CD14-positive monocyte (primary cell): ENCODE data around the gene ARHGAP35. TPM values are rescaled to one million over a fixed set of nuclear protein-coding genes. Genes with fewer than 3 reads are reported as not detected.
"Not testable (repeated sequence)": the region's sequence is repeated elsewhere in the genome, so short reads cannot be mapped to it uniquely, and the experiment has no call there.

Experiments used
- DNase-seq, 3 donors: peaks; one replicate each; pipeline ENCODE4 v3.0.0-alpha.2; 2011 to 2022
- H2AFZ ChIP-seq: 2 replicates; pipeline ENCODE4 v1.6.0; 2012; ENCODE audit warnings: mild to moderate bottlenecking, low read depth, low read length, inconsistent platforms; ENCODE audit not compliant: insufficient read depth, poor library complexity, severe bottlenecking
- H3K27ac ChIP-seq, 2 donors: 1 replicate in 1 of 2; 2 replicates in 1 of 2; pipeline ENCODE4 v1.5.1; 2012 to 2013; ENCODE audit warnings: low read length in 2 of 2, control low read depth in 1 of 2, inconsistent platforms in 1 of 2, low read depth in 1 of 2, mild to moderate bottlenecking in 1 of 2
- H3K27me3 ChIP-seq, 2 donors: one replicate each; pipeline versions ENCODE4 v1.6.0 to v1.6.1; 2011 to 2013; ENCODE audit warnings: low read length in 2 of 2; ENCODE audit not compliant: control insufficient read depth in 2 of 2, insufficient read depth in 2 of 2
- H3K36me3 ChIP-seq, 2 donors: replicated peaks in 1 of 2; 1 replicate in 1 of 2; 2 replicates in 1 of 2; pipeline versions ENCODE4 v1.5.1 to v1.6.1; 2012 to 2013; ENCODE audit warnings: low read length in 2 of 2, control low read depth in 1 of 2, inconsistent platforms in 1 of 2, mild to moderate bottlenecking in 1 of 2; ENCODE audit not compliant: insufficient read depth in 2 of 2, control insufficient read depth in 1 of 2
- H3K4me1 ChIP-seq, 2 donors: 1 replicate in 1 of 2; 2 replicates in 1 of 2; pipeline versions ENCODE4 v1.5.1 to v1.6.1; 2012 to 2013; ENCODE audit warnings: low read length in 2 of 2, control low read depth in 1 of 2, inconsistent platforms in 1 of 2, mild to moderate bottlenecking in 1 of 2, moderate library complexity in 1 of 2; ENCODE audit not compliant: insufficient read depth in 2 of 2, control insufficient read depth in 1 of 2
- H3K4me2 ChIP-seq: replicated peaks from 2 replicates; pipeline ENCODE3; 2012; ENCODE audit warnings: low read length, moderate library complexity, mild to moderate bottlenecking; ENCODE audit not compliant: poor library complexity, severe bottlenecking; ENCODE audit errors: extremely low read depth
- H3K4me3 ChIP-seq, 3 experiments: fragments of 200-600 bp in 1 of 3; sonication (generic) in 1 of 3; replicated peaks in 1 of 3; 1 replicate in 2 of 3; 2 replicates in 1 of 3; pipeline ENCODE4 v1.5.1; 2011 to 2013; ENCODE audit warnings: low read length in 3 of 3, mild to moderate bottlenecking in 3 of 3, control low read depth in 2 of 3, low read depth in 2 of 3, inconsistent platforms in 1 of 3, moderate library complexity in 1 of 3
- H3K79me2 ChIP-seq: 2 replicates; pipeline ENCODE4 v1.6.0; 2012; ENCODE audit warnings: mild to moderate bottlenecking, control low read depth, inconsistent platforms, low read length, moderate library complexity; ENCODE audit not compliant: insufficient read depth
- H3K9ac ChIP-seq: 2 replicates; pipeline ENCODE4 v1.6.0; 2017; ENCODE audit warnings: low read length, mild to moderate bottlenecking; ENCODE audit not compliant: insufficient read depth, poor library complexity, severe bottlenecking
- H3K9me3 ChIP-seq, 2 donors: replicated peaks in 1 of 2; 1 replicate in 1 of 2; 2 replicates in 1 of 2; pipeline versions ENCODE4 v1.5.1 to v1.6.1; 2012 to 2013; ENCODE audit warnings: low read length in 2 of 2, control low read depth in 1 of 2; ENCODE audit not compliant: control insufficient read depth in 1 of 2, insufficient read depth in 1 of 2
- H4K20me1 ChIP-seq: 2 replicates; pipeline ENCODE4 v1.6.0; 2012; ENCODE audit warnings: mild to moderate bottlenecking, low read length, control low read depth, moderate library complexity; ENCODE audit not compliant: insufficient read depth
- H3K27ac Mint-ChIP-seq, 7 donors: one replicate each; pipeline ENCODE4 v1.8.0; 2020; ENCODE audit warnings: mild to moderate bottlenecking in 7 of 7, mixed read lengths in 7 of 7, moderate library complexity in 6 of 7, inconsistent platforms in 2 of 7
- H3K27me3 Mint-ChIP-seq, 3 donors: one replicate each; pipeline ENCODE4 v1.8.0; 2021 to 2022; ENCODE audit warnings: low read depth in 3 of 3, mild to moderate bottlenecking in 3 of 3, mixed read lengths in 3 of 3, moderate library complexity in 3 of 3, inconsistent platforms in 1 of 3
- H3K36me3 Mint-ChIP-seq, 2 donors: one replicate each; pipeline ENCODE4 v1.8.0; 2020; ENCODE audit warnings: mixed read lengths in 2 of 2, inconsistent platforms in 1 of 2, mild to moderate bottlenecking in 1 of 2
- H3K4me1 Mint-ChIP-seq: one replicate; pipeline ENCODE4 v1.8.0; 2020; ENCODE audit warnings: mild to moderate bottlenecking, mixed read lengths
- H3K4me3 Mint-ChIP-seq, 2 donors: one replicate each; pipeline ENCODE4 v1.8.0; 2020; ENCODE audit warnings: mild to moderate bottlenecking in 2 of 2, mixed read lengths in 2 of 2, moderate library complexity in 1 of 2
- H3K9me3 Mint-ChIP-seq, 7 donors: one replicate each; pipeline ENCODE4 v1.8.0; 2020 to 2022; ENCODE audit warnings: mixed read lengths in 7 of 7, mild to moderate bottlenecking in 6 of 7, moderate library complexity in 6 of 7, inconsistent platforms in 2 of 7
- WGBS: methylation state at CpG from one replicate; pipeline ENCODE4 v1.1.5; 2013; ENCODE audit warnings: missing lambda C conversion rate; ENCODE audit not compliant: insufficient coverage; 5-methylcytosine and 5-hydroxymethylcytosine counted together
- intact Hi-C, 2 donors: fragments of 100-400 bp; cut with micrococcal nuclease; formaldehyde crosslinking; loops; one replicate each; pipeline versions ENCODE4 v1.15.0 to v1.15.1; 2023
- polyA plus RNA-seq, 3 donors: library from polyadenylated mRNA; depleted of rRNA in 1 of 3; unstranded in 2 of 3; stranded (reverse) in 1 of 3; fragments of 300-500 nt in 2 of 3; fragments of >200 nt in 1 of 3; fragmentation: Illumina TruSeq in 2 of 3; gene quantifications; 1 replicate in 2 of 3; 2 replicates in 1 of 3; pipeline ENCODE4 v1.2.3, GENCODE V29; 2012 to 2021
- TF ChIP-seq, protein P1 (sequence below): fragments of 200-600 bp; IDR thresholded peaks from one replicate; pipeline ENCODE4 v1.8.0; 2022; ENCODE audit warnings: antibody characterized with exemption, mild to moderate bottlenecking

Gene ARHGAP35
- polyA plus RNA-seq, 3 donors = 1.5 to 7.6 (median 2.0) TPM

- TF ChIP-seq, protein P1, sequence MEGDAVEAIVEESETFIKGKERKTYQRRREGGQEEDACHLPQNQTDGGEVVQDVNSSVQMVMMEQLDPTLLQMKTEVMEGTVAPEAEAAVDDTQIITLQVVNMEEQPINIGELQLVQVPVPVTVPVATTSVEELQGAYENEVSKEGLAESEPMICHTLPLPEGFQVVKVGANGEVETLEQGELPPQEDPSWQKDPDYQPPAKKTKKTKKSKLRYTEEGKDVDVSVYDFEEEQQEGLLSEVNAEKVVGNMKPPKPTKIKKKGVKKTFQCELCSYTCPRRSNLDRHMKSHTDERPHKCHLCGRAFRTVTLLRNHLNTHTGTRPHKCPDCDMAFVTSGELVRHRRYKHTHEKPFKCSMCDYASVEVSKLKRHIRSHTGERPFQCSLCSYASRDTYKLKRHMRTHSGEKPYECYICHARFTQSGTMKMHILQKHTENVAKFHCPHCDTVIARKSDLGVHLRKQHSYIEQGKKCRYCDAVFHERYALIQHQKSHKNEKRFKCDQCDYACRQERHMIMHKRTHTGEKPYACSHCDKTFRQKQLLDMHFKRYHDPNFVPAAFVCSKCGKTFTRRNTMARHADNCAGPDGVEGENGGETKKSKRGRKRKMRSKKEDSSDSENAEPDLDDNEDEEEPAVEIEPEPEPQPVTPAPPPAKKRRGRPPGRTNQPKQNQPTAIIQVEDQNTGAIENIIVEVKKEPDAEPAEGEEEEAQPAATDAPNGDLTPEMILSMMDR = no peak
- H3K4me3 Mint-ChIP-seq = no peak overlapping the region
- no peak overlapping the region for H3K27ac Mint-ChIP-seq
Observed at GRCh38 chr19:46818812-46819211, 42.0 kb upstream of the ARHGAP35 start.

DNA sequence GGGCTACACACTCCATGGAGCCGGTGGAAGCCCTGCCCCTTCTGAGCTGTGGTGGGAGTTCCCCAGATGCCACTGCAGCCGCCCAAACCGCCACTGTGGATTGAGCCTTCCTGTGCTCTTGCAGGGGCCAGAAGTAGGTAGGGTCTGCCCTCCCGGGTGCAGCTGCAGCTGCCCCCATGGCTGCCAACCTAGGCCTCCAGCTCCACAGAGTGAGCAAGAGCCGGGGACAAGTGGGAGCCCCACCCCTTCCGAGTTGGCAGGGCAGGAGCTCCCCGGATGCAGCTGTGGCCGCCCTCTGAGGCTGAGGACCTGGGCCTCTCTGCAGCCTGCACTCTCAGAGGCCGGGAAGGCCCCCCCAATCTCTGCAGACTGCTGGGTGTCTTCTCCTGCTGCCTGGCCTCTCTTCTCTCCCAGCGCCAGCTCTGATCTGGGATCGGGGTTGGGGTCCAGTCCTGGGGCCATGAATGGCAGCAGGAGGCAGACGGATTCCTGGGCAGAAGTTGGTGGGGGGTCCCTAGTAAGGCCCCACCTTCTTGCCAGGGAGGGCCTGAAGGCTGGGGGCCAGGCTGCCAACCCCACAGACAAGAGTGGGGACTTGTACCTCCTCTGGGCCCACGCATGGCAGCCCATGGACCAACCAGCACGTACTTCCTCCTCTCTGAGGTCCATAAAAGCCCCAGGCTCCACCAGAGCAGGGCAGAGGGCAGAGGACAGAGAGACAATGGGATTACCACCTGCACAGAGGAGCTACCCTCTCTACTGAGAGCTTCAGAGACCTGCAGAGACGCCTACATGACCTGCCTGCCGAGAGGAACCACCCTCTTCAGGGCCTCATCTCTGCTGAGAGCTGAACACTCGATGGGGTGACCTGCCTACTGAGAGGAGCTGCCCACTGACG, 39.0 kb upstream of the ARHGAP35 start:
- Histone ChIP-seq H3K27me3 (no peaks in the 10 kb centered on the region), H3K9ac (no peak overlapping the region), H3K4me1 (peaks cover 55 to 62% of the 10 kb centered on the region in 2 donors), H2AFZ (peak overlapping the region; percentile 55), H3K4me3 (peak overlapping the region in 1 of 3 experiments; percentile 23), H4K20me1 (no peaks in the 10 kb centered on the region), H3K36me3 (no peaks in the 10 kb centered on the region), H3K4me2 (peak overlapping the region; percentile 51), H3K9me3 (no peaks in the 10 kb centered on the region), H3K79me2 (no peaks in the 10 kb centered on the region), H3K27ac (peak overlapping the region; percentile 61 to 74)
- Mint-ChIP-seq H3K9me3 (peaks cover 0 to 4% (median 0%) of the 10 kb centered on the region in 7 donors), H3K4me3 (peak overlapping the region; percentile 55 to 57), H3K36me3 (no peaks in the 10 kb centered on the region), H3K27ac (peak overlapping the region; percentile 80 to 93 (median 89)), H3K27me3 (peaks cover 0 to 10% (median 4%) of the 10 kb centered on the region in 3 donors), H3K4me1 (peaks cover 54% of the 10 kb centered on the region)
- WGBS = 41% methylated on average over 13 of the region's 18 CpGs
- intact Hi-C loops = no loop called here
- TF ChIP-seq, protein P1 = no peak
- peak in 2 of 3 donors; percentile 24 to 39 for DNase-seq

More at GRCh38 chr19:46818812-46819211, 42.0 kb upstream of the ARHGAP35 start:
- WGBS = 95% methylated on average over 2 of the region's 2 CpGs
- Mint-ChIP-seq H3K36me3 (no peaks in the 10 kb centered on the region), H3K9me3 (peaks cover 0 to 2% (median 0%) of the 10 kb centered on the region in 7 donors), H3K27me3 (peaks cover 0 to 4% (median 2%) of the 10 kb centered on the region in 3 donors), H3K4me1 (peaks cover 33% of the 10 kb centered on the region)
- Histone ChIP-seq H3K4me2 (no peak overlapping the region), H3K27me3 (no peaks in the 10 kb centered on the region), H2AFZ (no peak overlapping the region), H3K9me3 (no peaks in the 10 kb centered on the region), H3K79me2 (no peaks in the 10 kb centered on the region), H3K9ac (no peak overlapping the region), H3K27ac (no peak overlapping the region), H3K4me1 (peaks cover 33 to 39% of the 10 kb centered on the region in 2 donors), H4K20me1 (no peaks in the 10 kb centered on the region), H3K4me3 (no peak overlapping the region), H3K36me3 (no peaks in the 10 kb centered on the region)
- DNase-seq = no peak
- intact Hi-C loops = no loop called here

DNA sequence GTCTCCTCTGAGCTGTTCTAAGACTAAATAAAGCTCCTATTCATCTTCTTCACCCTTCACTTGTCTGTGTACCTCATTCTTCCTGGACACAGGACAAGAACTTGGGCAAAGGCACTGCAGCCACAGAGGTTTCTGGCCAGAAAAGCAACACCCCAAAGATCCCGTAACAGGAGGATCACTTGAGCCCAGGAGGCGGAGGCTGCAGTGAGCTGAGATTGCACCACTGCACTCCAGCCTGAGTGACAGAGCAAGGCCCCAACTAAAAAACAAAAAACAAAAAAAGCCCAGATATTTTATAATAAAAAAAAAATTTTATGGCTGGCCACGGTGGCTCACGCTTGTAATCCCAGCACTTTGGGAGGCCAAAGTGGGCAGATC, 38.4 kb upstream of the ARHGAP35 start:
- H4K20me1 ChIP-seq, H3K36me3 Mint-ChIP-seq, H3K27me3 ChIP-seq, H3K9ac ChIP-seq, H3K36me3 ChIP-seq, H3K79me2 ChIP-seq, DNase-seq, H3K9me3 ChIP-seq, intact Hi-C loops, H3K27me3 Mint-ChIP-seq, H3K9me3 Mint-ChIP-seq: not testable (repeated sequence)
- Histone ChIP-seq H3K4me2 (peak overlapping the region; percentile 51), H2AFZ (peak overlapping the region; percentile 55), H3K27ac (peak overlapping the region; percentile 61 to 74), H3K4me1 (peaks cover 55 to 62% of the 10 kb centered on the region in 2 donors), H3K4me3 (peak overlapping the region in 1 of 3 experiments; percentile 23)
- 20% methylated on average over 1 of the region's 4 CpGs for WGBS
- H3K4me1 Mint-ChIP-seq = peaks cover 55% of the 10 kb centered on the region
- H3K4me3 Mint-ChIP-seq = peak overlapping the region; percentile 55 to 57
- peak overlapping the region; percentile 80 to 93 (median 89) for H3K27ac Mint-ChIP-seq
